Breast epithelium (tissue), 3 donors: ENCODE results near the gene OR7G3.

ENCODE experiments used
- POLR2AphosphoS5 ChIP-seq, 3 donors: sonication (generic); formaldehyde crosslinking; IDR thresholded peaks; one replicate each; pipeline ENCODE4 v1.6.1; 2017; ENCODE audit warnings: antibody characterized with exemption in 3 of 3
- TF ChIP-seq, protein P1 (sequence below), 3 donors: fragments of 450-650 bp; IDR thresholded peaks; one replicate each; pipeline ENCODE4 v1.5.1; 2016 to 2017; ENCODE audit warnings: antibody characterized with exemption in 3 of 3, mild to moderate bottlenecking in 3 of 3, moderate library complexity in 3 of 3

DNA sequence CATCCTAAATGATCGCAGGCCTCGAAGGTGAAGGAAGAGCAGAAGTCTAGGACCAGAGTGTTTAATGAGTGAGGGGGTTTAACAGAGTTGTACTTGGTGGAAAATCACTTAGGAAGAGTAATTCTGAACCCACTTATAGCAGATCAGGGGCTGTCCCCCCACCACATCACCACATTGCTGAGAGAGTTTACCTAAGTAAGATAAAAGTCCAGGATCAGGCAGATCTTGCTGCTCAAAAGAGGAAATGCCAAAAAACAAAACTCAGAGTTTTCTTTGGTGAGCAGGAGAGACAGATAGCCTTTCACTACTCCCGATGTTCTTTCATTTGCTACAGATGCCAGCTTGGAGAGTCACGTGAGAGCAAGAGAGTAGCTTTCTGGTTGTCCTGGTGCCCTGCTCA, 28.8 kb upstream of the OR7G3 start:
- no peak for TF ChIP-seq POLR2AphosphoS5 (IDR thresholded peaks at IDR 0.05)
- TF ChIP-seq, protein P1, sequence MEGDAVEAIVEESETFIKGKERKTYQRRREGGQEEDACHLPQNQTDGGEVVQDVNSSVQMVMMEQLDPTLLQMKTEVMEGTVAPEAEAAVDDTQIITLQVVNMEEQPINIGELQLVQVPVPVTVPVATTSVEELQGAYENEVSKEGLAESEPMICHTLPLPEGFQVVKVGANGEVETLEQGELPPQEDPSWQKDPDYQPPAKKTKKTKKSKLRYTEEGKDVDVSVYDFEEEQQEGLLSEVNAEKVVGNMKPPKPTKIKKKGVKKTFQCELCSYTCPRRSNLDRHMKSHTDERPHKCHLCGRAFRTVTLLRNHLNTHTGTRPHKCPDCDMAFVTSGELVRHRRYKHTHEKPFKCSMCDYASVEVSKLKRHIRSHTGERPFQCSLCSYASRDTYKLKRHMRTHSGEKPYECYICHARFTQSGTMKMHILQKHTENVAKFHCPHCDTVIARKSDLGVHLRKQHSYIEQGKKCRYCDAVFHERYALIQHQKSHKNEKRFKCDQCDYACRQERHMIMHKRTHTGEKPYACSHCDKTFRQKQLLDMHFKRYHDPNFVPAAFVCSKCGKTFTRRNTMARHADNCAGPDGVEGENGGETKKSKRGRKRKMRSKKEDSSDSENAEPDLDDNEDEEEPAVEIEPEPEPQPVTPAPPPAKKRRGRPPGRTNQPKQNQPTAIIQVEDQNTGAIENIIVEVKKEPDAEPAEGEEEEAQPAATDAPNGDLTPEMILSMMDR (IDR thresholded peaks at IDR 0.05): no peak
